MM.1S (cell line): ENCODE data around the gene CEPT1.

ENCODE experiments used
- EZH2 ChIP-seq: fragments of 300-600 bp; sonication (generic); optimal IDR thresholded peaks from 2 replicates; pipeline ENCODE3; 2017; ENCODE audit warnings: low read depth, mild to moderate bottlenecking, antibody characterized with exemption, low read length, mixed read lengths
- TF ChIP-seq, protein P1 (sequence below): fragments of 300-600 bp; sonication (generic); IDR thresholded peaks from 2 replicates; pipeline ENCODE4 v1.5.1; 2016; ENCODE audit warnings: antibody characterized with exemption, low read length, mixed read lengths

DNA sequence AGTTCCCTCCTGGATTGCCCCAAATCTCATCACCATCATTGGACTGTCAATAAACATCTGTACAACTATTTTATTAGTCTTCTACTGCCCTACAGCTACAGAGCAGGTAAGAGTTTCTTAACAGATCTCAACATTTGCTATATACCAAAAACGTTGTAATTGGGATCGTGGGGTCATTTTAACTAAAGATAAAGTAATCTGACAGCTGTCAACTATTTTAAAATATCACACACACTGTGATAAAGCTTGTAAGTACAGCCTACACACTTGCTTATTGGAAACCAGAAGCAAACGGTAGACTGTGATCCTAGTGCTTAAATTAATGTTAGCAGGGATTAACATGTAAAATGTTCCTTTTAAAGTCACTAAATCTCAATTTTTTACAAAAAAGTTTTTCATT, 7.9 kb downstream of the CEPT1 start:
- TF ChIP-seq, protein P1, sequence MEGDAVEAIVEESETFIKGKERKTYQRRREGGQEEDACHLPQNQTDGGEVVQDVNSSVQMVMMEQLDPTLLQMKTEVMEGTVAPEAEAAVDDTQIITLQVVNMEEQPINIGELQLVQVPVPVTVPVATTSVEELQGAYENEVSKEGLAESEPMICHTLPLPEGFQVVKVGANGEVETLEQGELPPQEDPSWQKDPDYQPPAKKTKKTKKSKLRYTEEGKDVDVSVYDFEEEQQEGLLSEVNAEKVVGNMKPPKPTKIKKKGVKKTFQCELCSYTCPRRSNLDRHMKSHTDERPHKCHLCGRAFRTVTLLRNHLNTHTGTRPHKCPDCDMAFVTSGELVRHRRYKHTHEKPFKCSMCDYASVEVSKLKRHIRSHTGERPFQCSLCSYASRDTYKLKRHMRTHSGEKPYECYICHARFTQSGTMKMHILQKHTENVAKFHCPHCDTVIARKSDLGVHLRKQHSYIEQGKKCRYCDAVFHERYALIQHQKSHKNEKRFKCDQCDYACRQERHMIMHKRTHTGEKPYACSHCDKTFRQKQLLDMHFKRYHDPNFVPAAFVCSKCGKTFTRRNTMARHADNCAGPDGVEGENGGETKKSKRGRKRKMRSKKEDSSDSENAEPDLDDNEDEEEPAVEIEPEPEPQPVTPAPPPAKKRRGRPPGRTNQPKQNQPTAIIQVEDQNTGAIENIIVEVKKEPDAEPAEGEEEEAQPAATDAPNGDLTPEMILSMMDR, result no peak
- TF ChIP-seq EZH2, result no peak
